Stimulated activated CD8-positive, alpha-beta memory T cell treated with anti-CD3 and anti-CD28 coated beads, Interleukin-12 subunit alpha, Interleukin-12 subunit beta, amount 100 ng/mL, for 24 hours (primary cell): ENCODE data around the gene ITGB5.

Experiments
- DNase-seq: peaks from one replicate; pipeline ENCODE4 v3.0.0-alpha.2; 2020; ENCODE audit errors: extremely low read depth

The ITGB5 gene

GRCh38 chr3:124867511-124867910 lies 19.7 kb downstream of the ITGB5 start:
- DNase-seq = no peak

GRCh38 chr3:124862006-124862405 lies 25.2 kb downstream of the ITGB5 start:
- DNase-seq = no peak

- no peak for DNase-seq
Measured at GRCh38 chr3:124861041-124861440, 26.1 kb downstream of the ITGB5 start.

- no peak for DNase-seq
Measured at GRCh38 chr3:124860599-124860998, 26.6 kb downstream of the ITGB5 start.

GRCh38 chr3:124859025-124859424 lies 28.1 kb downstream of the ITGB5 start:
- no peak for DNase-seq

GRCh38 chr3:124858275-124858674 lies 28.9 kb downstream of the ITGB5 start:
- no peak for DNase-seq

- DNase-seq = no peak
Measured at GRCh38 chr3:124856677-124857076, 30.5 kb downstream of the ITGB5 start.

GRCh38 chr3:124854009-124854408 lies 33.2 kb downstream of the ITGB5 start:
- no peak for DNase-seq

- DNase-seq = no peak
Measured at GRCh38 chr3:124853446-124853845, 33.7 kb downstream of the ITGB5 start.

GRCh38 chr3:124851905-124852304 lies 35.3 kb downstream of the ITGB5 start:
- no peak for DNase-seq

GRCh38 chr3:124851136-124851535 lies 36.0 kb downstream of the ITGB5 start:
- DNase-seq = no peak

GRCh38 chr3:124850633-124851032 lies 36.5 kb downstream of the ITGB5 start:
- no peak for DNase-seq

- DNase-seq = no peak
Measured at GRCh38 chr3:124850212-124850611, 37.0 kb downstream of the ITGB5 start.

- no peak for DNase-seq
Measured at GRCh38 chr3:124848300-124848699, 38.9 kb downstream of the ITGB5 start.

GRCh38 chr3:124847863-124848262 lies 39.3 kb downstream of the ITGB5 start:
- DNase-seq = no peak

GRCh38 chr3:124847051-124847450 lies 40.1 kb downstream of the ITGB5 start:
- no peak for DNase-seq

GRCh38 chr3:124846189-124846588 lies 41.0 kb downstream of the ITGB5 start:
- DNase-seq = no peak

- no peak for DNase-seq
Measured at GRCh38 chr3:124845406-124845805, 41.8 kb downstream of the ITGB5 start.

- DNase-seq = no peak
Measured at GRCh38 chr3:124843506-124844177, 43.5 kb downstream of the ITGB5 start.

- no peak for DNase-seq
Measured at GRCh38 chr3:124843047-124843446, 44.1 kb downstream of the ITGB5 start.

- no peak for DNase-seq
Measured at GRCh38 chr3:124841517-124841916, 45.6 kb downstream of the ITGB5 start.

- DNase-seq = no peak
Measured at GRCh38 chr3:124840331-124840730, 46.8 kb downstream of the ITGB5 start.

GRCh38 chr3:124839896-124840295 lies 47.3 kb downstream of the ITGB5 start:
- no peak for DNase-seq

GRCh38 chr3:124838963-124839362 lies 48.2 kb downstream of the ITGB5 start:
- DNase-seq = no peak
